GM10248 (cell line): ENCODE results near the gene RAC3.

Experiments used
- CTCF ChIA-PET: fragments of 300-600 bp; sonication (Branson Sonifier 250); formaldehyde crosslinking; extraction: SDS; loops from one replicate; lab custom pipeline; 2021; ENCODE audit warnings: antibody characterized with exemption; lab: Yijun Ruan, JAX
- POLR2A ChIA-PET: fragments of 350-650 bp; sonication (Branson Sonifier 250); formaldehyde crosslinking; extraction: SDS; loops from one replicate; lab custom pipeline; 2020; ENCODE audit warnings: antibody characterized with exemption; lab: Yijun Ruan, JAX
- DNase-seq: peaks from one replicate; pipeline ENCODE4 v3.0.0; 2012; ENCODE audit errors: extremely low spot score
- CTCF ChIP-seq: IDR thresholded peaks from 2 replicates; pipeline ENCODE4 v1.5.1; 2012; ENCODE audit warnings: mild to moderate bottlenecking, low read depth; ENCODE audit errors: extremely low read depth, missing control alignments, control extremely low read depth

Gene RAC3

GRCh38 chr17:82003411-82004381 lies 27.8 kb upstream of the RAC3 start:
- POLR2A ChIA-PET, result interaction anchor here (0.6 kb wide), 1 partner anchor 12 kb away, joined by 3 read pairs; no protein-coding TSS in a partner anchor
- DNase-seq, result no peak
- CTCF ChIA-PET, result interaction anchor here (1.0 to 3.2 kb wide), 3 partner anchors 17 to 44 kb away, joined by 3 to 13 read pairs (median 3); no protein-coding TSS in a partner anchor
- TF ChIP-seq CTCF, result no peak

DNA sequence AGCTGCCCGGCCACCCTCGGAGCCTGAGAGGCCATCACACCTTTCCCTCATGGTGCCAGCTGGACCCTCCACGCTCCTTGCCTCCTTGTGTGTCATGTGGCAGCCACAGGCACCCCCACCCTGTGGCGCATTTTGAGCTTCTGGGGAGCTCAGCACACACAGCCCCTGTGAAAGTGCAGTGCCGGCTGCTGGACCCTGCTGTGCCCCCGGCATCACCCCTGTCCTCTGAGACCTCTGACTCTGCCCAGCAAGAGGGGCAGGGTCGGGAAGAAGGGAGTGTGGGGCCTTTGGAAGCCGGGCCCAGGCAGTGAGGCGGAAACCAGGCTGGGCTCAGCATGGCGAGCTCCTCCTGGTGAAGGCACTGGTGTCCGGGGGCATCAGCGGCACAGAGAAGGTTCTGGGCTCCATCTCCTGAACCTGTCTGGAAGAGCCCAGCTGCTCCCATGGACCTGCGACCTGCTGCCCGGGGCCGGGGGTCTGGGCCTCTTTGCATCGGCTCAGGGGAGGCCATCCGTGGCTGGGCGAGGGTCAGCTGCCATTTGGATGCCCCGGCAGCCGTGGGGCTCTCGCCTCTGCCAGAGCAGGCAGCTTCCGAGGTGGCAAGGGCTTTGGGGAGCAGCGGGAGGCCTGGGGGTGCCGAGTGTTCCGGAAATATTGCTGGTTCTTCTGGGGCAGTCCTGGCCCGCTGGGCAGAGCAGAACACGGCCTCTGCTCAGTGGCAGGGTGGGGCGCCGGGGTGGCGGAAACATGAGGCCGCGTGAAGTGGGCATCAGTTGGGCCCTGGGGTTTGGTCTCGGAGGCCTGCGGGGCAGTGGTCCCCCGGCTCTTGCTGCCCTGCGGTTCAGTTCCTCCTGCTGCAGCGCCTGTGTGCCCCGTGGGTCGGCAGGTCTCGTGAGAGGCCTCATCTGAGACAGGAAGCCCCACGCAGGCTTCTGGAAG lies 26.7 kb upstream of the RAC3 start:
- no peak for TF ChIP-seq CTCF
- no peak for DNase-seq
- POLR2A ChIA-PET, result no interaction called here
- CTCF ChIA-PET, result interaction anchor here (1.0 to 3.2 kb wide), 2 partner anchors 16 to 25 kb away, joined by 3 to 13 read pairs; no protein-coding TSS in a partner anchor

DNA sequence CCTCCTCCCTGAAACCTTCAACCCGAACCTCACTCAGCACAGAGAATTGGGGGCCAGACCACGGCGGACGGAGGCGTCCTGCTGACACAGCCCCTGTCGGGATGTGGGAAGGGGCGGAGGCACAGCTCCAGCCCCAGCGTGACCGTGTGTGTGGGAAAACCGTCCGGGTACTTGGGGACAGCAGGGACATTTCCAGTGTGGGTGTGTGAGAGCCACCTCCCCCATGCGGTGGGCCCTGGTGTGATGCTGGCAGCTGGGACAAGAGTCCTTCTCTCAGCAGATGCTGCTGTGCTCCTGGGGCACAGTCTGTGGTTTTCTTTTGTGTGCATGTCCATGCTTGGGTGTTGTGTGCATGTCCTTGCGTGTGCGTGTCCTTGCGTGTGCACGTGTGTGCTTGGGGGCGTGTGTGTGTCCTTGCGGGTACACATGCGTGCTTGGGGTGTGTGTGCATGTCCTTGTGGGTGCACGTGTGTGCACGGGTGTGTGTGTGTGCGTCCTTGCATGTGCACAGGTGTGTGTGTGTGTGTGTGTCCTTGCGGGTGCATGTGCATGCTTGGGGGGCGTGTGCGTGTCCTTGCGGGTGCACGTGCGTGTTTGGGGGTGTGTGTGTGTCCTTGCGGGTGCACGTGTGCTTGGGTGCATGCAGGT lies 25.7 kb upstream of the RAC3 start:
- POLR2A ChIA-PET, result no interaction called here
- TF ChIP-seq CTCF, result no peak
- CTCF ChIA-PET, result no interaction called here
- DNase-seq, result no peak

- CTCF ChIA-PET, result no interaction called here
- POLR2A ChIA-PET, result no interaction called here
- no peak for TF ChIP-seq CTCF
- no peak for DNase-seq
Observed at GRCh38 chr17:82006468-82007227, 24.8 kb upstream of the RAC3 start.

DNA sequence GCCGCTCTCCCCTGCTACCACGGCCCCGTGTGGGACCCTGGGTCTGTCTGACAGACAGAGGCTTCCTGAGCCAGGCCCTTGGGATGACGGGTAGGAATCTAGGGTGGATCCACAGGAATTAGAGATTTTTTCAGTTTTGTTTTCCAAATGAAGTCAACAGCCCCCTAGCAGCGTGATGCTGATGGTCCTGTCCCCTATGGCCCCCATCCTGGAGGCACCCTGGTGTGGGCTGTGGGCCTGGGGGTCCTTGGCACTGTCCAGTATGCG lies 24.3 kb upstream of the RAC3 start:
- no peak for TF ChIP-seq CTCF
- CTCF ChIA-PET, result interaction anchor here (0.9 kb wide), 1 partner anchor 13 kb away, joined by 3 read pairs; no protein-coding TSS in a partner anchor
- DNase-seq, result no peak
- POLR2A ChIA-PET, result no interaction called here
